Midbrain (tissue), 1 donor: ENCODE measurements around the gene ABCA9.

ENCODE experiments used
- DNase-seq: peaks from one replicate; lab custom pipeline; 2025; lab: John Stamatoyannopoulos, UW

The ABCA9 gene

DNA sequence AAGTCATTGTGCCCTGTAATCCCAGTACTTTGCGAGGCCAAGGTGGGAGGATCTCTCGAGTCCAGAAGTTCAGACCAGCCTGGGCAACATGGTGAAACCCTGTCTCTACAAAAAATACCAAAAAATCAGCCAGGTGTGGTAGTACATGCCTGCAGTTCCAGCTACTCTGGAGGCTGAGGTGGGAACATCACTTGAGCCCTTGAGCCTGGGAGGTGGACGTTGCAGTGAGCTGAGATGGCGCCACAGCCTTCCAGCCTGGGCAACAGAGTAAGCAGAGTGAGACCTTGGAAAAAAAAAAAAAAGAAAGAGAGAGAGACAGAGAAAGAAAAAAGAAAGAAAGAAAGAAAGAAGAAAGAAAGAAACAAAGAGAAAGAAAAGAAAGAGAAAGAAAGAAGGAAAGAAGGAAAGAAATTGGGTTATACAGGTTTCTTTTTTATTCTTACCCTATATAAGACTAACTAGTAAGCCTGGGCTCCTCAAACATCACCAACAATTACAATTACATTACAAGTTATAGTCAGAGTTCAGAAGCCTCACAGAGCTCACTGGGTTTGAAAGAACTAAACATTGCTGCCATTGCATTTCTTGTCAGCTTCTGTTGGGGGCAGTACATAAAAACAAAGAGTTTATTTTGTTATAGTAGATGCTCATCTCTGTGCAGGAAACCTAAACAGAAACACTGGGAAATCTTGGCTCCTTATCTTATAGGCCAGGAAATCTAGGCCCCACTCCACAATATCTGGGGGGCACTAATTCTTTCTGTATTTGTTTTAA, 6.7 kb upstream of the ABCA9 start:
- DNase-seq = no peak

DNA sequence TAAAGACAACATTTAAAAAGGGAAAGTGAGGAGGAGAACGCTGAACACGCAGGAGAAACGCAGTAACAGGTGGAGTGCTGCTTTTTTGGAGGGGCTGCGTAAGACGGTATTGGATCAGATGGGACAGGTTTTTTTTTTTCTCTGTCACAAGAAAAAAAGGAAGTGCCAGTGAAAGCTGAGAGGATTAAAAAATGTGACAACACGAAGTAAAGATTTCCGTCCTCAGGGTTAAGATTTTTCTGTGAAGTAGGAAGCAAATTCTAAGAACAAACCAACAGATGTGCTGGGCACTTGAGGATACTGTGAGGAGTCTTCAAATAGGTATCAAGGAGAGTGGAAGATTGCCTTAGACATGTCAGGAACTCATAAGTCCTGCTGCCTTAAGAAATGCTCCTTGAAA, 5.8 kb upstream of the ABCA9 start:
- no peak for DNase-seq

DNA sequence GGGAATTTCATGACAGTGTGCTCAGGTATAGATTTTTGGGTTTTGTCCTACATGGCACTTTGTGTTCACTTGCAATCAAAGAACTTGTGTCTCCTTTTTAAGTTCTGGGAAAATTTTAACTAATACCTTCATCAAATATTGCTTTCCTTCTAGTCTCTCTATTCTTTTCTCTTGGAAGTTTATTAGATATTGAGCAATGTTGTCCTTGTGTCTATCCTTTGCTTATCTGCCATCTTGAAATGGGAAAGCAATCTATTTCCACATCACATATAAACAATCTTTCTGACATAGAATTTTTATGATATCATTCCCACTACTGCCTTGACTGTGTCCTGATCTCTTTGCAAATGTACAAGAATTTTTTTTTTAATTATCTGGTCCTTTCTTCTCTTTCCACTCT, 4.4 kb upstream of the ABCA9 start:
- no peak for DNase-seq

DNA sequence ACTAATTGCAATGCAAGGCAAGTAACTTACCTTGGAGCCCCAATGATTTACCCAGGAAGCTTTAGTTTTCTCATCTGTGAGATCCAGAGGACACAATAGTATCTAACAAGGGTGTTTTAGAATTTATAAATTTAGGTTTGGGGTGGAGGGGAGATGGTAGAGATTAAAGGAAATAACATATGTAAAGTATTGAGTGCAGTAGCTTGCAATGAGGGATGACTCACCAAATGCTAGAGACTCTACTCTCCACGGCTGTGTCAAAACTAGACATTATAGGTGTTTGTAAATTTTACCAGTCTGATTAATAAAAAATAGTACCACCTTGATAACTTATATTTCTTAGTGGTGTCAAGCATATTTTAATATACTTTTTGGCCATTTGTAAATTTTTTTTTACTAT, 3.7 kb upstream of the ABCA9 start:
- DNase-seq = no peak

DNA sequence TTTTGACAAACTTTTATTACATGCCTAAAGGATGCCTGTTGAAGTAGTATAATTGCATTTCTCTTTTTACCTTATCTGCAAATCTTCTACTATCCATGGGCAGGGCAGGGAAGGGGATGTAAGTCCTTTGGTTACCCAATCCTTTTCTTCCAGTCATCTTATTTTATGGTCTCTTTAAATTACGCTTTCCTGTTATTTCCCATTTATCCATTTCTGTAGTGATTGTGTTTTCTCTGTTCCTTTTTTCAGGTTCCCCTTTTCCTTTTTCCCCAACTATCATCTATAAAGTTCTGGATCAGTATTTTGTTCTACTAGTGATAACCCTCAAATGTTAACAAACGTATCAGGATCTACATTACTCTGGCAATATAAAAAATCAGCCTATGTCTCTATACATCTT, 3.3 kb upstream of the ABCA9 start:
- no peak for DNase-seq

DNA sequence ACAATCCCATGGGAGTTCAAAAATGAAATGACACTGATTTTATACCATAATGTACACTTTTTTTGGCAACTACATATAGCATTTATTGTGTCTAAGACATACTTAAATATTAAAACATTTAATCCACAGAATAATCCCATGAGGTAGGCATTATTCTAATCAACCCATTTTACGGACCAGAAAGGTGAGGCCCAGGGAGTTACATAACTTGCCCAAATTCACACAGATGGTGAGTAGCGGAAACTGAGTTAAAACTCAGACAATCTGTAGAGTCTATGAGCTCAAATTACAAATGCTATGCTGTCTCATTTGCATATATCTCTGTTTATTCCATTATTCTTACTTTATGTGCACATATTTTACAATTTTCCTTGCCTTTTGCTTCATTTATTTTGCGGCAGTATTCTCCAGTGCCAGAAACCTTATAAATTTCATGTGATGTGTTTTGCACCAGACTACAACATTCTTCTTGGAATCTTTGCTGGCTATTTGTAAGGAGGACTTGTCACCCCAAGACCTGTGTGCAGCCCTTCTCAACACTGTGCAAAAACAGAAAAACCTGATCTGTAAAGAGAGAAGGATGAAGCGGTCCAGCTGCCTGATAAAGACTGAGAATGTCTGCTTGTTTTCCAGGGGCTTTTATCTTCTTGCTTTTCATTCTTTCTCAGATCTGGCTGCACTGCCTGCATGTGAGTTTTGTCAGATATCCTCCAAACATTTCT, 2.3 kb upstream of the ABCA9 start:
- DNase-seq = no peak

DNA sequence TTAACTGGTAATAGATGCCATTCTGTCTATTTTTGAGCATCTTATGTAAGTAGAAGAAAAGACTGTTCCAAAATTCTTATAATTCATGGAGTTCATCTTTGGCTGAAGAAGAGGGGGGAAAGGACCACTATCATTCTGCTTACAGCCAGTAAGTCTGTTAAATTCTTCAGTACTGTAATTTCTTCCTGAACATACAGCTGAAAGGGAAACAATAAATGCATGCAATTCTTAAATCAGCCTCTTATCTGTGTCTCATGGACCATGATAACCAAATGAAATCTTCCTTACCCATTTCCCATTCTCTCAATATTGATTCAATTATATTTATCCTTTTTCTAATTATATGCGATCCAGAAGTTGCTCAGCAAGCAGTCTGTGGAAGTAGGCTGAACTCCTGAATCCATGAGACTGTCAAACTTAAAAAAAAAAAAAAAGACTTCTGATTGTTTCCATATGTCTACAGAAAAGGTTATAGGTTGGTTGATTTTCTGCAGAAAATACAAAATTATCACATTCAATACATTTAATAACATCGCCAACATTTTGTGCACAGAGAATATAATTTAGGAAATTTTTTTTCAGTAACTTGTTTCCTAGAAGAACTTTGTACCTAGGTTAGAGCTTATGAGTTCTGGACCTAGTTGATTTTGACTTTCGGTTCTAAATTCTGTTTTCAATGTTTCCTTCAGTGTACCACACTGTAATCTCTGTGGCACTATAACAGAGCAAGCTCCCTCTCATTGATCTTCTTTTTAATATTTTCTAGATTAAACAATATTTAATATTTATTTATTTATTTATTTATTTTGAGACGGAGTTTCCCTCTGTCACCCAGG, 1.2 kb upstream of the ABCA9 start:
- no peak for DNase-seq

DNA sequence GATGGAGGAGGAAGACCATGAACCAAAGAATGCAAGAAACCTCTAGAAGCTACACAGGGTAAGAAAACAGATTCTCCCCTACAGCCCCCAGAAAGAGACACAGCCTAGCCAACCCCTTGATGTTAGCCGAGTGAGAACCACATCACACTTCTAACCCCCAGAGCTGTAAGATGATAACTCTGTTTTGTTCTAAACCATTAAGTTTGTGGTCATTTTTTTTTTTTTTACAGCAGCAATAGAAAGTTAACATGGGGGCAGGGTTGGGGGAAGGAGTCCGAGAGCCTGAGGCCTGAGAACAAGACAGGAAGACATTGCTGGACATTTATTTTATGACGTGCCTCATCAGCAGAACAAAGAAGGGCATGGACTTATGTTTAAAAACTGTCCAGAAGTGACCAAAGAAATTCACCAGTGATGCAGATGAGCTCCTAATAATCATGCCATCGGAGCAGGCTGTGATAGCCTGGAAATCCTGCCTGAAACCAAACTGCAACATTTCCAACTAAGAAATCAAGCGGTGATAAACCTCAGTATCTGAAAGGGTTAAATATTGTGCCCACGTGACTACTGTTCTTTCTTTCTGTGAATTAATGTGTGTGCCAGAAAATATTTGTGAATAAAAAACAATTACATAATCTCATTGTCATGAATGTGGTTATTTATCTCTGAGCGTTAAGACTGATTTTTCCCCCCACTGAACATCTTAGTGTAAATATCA, 1.1 kb downstream of the ABCA9 start:
- no peak for DNase-seq

DNA sequence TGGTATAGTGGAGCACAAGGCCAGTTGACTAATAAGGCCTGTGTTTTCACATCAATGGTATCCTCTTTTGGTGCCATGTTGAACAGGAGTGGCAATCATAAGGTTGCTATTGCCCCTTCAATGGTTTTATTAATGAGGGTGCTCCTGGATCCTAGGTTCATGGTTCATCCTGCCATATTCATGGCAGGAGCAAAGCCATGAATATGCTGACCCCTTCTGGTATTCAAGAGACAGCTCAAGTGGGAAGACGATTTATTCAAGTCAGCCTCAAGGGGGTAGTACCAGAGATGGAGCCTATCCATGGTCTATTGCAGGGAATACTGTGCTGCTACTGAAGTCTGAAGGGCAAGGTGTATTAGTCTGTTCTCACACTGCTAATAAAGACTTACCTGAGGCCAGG, 2.6 kb downstream of the ABCA9 start:
- no peak for DNase-seq

DNA sequence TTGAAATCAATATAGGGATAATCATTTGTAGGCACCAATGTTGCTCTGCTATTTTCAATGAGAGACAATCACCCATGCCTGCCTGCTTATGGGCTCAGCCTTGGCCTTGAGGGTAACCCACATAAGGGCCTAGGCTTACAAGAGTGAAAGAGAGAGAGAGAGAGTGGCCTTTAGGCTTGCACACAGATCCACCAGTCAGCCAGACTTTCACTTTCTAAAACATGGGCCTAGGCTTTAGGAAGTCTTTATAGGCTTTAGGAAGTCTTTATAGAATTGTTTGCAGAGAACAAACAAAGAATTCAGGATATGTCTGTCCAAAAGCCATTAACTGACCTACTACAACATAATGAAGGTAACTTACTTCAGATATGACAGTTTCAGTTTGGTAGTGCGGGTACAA, 3.4 kb downstream of the ABCA9 start:
- no peak for DNase-seq

DNA sequence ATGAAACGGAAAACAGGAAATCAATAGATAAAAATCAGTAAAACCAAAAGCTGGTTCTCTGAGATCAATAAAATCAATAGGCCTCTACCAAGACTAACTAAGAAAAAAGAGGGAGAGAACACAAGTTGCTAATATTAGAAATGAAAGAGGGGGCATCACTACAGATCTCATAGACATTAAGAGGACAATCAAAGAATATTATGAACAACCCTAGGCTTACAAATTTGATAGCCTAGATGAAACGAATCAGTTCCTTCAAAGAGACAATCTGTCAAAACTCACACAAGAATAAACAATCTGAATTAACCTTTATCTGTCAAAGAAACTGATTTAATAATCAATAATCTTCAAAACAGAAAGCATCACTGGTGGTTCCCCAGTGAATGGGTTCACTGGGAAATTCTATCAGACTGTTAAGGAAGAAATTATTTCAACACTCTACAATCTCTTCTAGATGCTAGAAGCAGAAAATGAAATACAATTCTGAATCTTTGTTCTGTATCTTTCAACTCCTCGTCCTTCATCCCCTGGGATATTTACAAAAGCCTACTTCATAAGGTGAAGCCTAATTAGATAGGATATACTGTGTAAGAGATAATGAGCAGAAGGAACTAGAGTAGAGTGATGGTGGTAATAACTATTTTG, 4.4 kb downstream of the ABCA9 start:
- DNase-seq = no peak

DNA sequence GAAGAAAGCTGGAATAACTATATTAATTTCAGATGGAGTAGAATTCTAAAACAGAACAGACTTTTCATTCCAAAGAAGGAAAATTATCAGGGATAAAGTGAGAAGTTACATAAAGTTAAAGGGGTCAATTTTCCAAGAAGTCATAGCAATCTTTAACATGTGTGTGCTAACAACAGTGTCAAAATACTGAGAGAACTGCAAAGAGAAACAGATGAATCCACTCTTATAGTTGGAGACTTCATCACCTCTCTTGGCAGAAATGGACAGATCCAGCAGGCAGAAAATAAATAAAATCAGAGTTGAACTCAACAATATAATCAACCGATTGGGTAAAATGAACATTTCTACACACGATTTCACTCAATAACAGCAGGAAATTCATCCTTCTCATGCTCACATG, 5.4 kb downstream of the ABCA9 start:
- DNase-seq = no peak

DNA sequence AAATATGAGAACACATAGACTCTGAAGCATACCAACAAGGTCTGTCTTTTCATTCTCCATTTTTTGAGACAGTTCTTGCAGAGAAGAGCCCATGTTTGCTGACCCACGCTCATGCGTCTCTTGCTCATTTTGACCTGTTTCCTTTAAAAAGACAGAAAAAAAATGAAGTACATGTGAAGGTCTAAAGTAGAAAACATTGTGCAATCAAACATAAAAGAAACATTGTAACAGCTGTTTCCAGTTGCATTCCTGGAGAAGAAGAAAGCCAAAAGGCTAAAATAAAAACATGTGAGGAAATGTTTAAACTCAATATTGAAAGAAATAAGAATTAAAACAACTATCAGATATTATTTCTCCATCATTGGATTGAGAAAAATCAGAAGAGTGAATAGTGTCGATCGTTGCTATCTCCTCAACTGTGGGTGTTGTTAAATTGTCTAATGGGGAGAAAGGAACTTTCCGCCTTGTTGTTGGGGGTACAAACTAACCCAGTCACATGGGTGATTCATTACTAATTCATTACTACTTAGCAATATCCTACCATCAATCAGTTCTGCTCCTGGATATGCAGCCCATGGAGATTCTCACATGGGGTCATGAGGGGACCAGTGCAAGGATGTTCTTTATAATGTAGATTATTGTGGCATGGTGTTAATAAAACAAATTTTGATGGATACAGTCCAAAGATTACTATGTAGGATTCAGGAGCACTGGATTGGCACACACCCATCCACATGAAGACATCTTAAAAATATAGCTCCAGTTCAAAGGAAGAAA, 9.5 kb downstream of the ABCA9 start:
- no peak for DNase-seq

DNA sequence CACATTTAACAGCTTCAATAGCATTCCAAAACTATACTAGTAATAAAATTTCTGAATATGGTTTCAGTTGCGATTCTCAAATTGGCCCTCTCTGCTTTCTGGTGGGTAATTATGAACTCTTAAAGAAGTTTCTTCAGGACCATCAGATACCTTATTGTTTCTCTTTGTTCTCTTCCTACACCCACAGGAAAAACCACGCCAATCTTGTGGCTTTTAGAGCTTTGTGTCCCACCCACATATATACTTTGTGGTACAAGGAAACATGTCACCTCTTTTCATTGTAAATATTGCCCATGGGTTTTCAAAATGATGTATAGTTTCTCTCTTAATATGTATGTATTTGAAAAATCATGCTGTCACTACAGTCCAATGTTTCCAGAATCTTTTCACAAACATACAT, 12.1 kb downstream of the ABCA9 start:
- no peak for DNase-seq

DNA sequence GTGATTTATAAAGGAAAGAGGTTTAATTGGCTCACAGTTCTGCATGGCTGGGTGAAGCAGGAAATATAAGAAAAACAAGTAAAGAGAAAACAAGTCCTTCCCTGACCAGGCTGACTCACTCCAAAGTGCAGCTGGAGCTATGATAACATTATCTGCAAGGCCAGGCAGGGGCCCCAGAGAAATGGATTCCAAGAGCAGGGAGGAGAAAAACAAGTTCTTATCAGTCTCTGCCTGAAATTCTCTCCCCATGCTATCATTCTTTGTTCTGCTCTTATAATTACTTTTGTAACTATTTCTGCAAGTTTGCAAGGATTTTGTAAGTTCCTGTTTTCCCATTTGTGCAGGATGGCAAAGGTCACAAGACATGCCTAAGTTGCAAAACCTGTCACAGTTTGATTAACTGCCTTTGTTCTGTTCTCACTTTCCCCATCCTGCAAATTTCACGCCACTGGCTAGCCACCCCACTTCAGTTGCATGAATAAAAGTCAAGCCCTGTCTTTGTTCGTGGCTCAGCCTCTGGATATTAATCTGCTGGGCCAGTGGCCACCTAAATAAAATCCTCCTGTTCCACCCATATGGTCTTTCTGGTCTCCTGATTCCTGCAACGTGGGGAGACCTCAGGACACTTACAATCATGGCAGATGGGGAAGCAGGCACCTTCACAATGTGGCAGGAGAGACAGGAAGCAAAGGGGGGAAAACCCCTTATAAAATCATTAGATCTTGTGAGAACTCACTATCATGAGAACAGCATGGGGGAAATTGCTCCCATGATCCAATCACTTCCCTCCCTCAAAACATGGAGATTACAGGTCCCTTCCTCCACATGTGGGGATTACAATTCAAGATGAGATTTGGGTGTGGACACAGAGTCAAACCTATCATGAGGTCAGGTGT, 13.1 kb downstream of the ABCA9 start:
- no peak for DNase-seq

DNA sequence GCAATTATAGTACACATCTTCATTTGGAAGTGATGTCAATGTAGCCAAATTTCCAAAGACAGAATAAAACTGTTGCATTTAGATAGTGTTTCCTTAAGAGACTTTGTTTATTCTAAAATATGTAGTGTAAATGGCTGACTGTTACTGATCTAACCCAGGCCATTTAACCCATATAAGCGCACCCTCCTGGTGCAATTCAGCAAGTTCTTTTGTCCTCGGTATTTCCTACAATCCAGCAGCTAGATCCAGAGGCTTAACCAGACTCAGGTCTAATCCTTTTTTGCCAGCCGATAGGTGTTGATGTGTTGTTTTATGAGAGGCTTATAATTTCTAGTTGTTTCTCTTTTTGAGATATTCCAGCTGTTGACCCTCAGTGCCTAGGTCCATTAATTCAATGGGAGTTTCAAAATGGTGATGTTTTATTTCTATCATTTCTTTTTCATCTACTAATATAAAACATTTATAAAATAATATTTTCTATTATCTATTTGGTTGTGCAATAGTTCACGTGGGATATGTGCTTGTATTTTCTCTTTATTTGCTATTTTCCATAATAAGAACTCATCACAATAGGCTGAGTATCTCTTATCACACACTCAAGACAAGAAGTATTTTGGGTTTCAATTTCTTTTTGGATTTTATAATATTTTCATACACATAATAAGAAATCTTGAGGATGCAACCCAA, 14.5 kb downstream of the ABCA9 start:
- no peak for DNase-seq

DNA sequence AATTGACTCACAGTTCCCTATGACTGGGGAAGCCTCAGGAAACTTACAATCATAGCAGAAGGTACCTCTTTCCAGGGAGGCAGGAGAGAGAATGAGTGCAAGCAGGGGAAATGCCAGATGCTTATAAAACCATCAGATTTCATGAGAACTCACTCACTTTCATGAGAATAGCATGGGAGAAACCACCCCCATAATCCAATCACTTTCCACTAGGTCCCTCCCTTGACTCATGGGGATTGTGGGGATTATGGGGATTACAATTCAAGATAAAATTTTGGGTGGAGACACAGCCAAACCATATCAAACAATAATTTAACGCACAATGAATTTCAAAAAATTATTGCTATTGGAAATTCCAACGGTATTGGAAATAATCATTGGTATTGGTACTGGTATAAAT, 15.1 kb downstream of the ABCA9 start:
- DNase-seq = no peak

DNA sequence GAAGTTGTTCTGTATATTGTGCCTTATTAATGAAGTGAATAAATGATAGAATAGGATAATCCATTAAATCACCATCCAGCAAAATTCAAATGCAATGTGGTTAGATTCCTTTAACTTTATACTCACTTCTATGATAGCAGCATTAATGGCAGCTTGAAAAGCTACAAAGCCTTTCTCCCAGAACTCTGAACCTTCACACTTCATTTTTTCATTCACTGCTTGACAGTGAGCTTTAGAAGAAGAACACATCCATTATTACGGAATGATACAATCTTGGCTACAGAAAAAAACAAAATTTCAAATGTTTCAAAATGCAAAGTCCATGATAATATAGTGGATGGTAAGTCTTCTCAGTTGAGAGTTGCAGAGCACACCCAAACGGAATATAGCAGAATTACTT, 16.4 kb downstream of the ABCA9 start:
- DNase-seq = no peak

DNA sequence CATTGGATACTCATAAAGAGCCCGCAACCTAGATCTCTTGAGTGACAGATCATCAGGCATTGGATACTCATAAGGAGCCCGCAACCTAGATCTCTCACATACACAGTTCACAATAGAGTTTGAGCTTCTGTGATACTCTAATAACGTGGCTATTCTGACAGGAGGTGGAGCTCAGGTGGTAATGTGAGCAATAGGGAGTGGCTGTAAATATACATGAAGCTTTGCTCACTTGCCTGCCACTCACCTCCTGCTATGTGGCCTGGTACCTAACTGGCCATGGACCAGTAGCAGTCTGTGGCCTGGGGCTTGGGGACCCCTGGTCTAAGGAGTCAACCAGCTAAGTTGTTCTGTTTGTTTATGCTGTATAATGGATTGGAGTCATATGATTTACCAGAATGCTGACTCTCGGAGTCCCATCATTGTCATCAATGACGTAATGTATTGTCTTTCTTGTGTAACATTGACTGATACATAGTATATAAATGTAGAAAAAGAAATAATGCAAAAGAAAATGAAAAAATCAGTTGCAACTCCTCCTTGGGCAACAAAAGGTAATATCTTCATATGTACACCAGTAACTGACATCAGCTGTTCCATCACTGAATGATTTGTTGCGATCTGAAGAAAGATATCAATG, 17.5 kb downstream of the ABCA9 start:
- no peak for DNase-seq
